Neural crest cell (in vitro differentiated cells): ENCODE measurements around the gene OPRL1. TPM values are rescaled to one million over a fixed set of nuclear protein-coding genes. Genes with fewer than 3 reads are reported as not detected.

Experiments
- DNase-seq: peaks from one replicate; pipeline ENCODE4 v3.0.0; 2021; ENCODE audit warnings: low read depth, mixed read lengths, low spot score
- H3K27ac Mint-ChIP-seq: one replicate; pipeline ENCODE4 v1.8.0; 2021; ENCODE audit warnings: mild to moderate bottlenecking, mixed read lengths; ENCODE audit not compliant: unreplicated experiment
- H3K27me3 Mint-ChIP-seq: 2 replicates; pipeline ENCODE4 v1.8.0; 2021; ENCODE audit warnings: low read depth, mild to moderate bottlenecking, mixed read lengths
- H3K36me3 Mint-ChIP-seq: 2 replicates; pipeline ENCODE4 v1.8.0; 2021; ENCODE audit warnings: low read depth, mild to moderate bottlenecking, mixed read lengths
- H3K4me1 Mint-ChIP-seq: 2 replicates; pipeline ENCODE4 v1.8.0; 2021; ENCODE audit warnings: mixed read lengths
- H3K4me3 Mint-ChIP-seq: one replicate; pipeline ENCODE4 v1.8.0; 2021; ENCODE audit warnings: mild to moderate bottlenecking, mixed read lengths
- H3K9me3 Mint-ChIP-seq: 2 replicates; pipeline ENCODE4 v1.8.0; 2021; ENCODE audit warnings: mixed read lengths
- CTCF ChIP-seq: fragments of 200-600 bp; sonication (generic); conservative IDR thresholded peaks from 2 replicates; pipeline ENCODE4 v1.5.0; 2021; ENCODE audit warnings: antibody characterized with exemption, mild to moderate bottlenecking
- total RNA-seq: library from RNA; stranded (reverse); gene quantifications from 2 replicates; pipeline ENCODE4 v1.2.1, GENCODE V29; 2021

Gene OPRL1
- total RNA-seq, 1 donor from 2014 or later = 0.96 TPM

- H3K4me3 Mint-ChIP-seq = no peak overlapping the region
- peak overlapping the region; percentile 83 for H3K27ac Mint-ChIP-seq
- peaks cover 37% of the 10 kb centered on the region for H3K4me1 Mint-ChIP-seq
- peaks cover 2% of the 10 kb centered on the region for H3K27me3 Mint-ChIP-seq
- peaks cover 3% of the 10 kb centered on the region for H3K36me3 Mint-ChIP-seq
- peaks cover 9% of the 10 kb centered on the region for H3K9me3 Mint-ChIP-seq
- no peak for DNase-seq
- TF ChIP-seq CTCF = no peak
These were observed 63.3 kb downstream of the OPRL1 start for GRCh38 chr20:64143018-64143801.

DNA sequence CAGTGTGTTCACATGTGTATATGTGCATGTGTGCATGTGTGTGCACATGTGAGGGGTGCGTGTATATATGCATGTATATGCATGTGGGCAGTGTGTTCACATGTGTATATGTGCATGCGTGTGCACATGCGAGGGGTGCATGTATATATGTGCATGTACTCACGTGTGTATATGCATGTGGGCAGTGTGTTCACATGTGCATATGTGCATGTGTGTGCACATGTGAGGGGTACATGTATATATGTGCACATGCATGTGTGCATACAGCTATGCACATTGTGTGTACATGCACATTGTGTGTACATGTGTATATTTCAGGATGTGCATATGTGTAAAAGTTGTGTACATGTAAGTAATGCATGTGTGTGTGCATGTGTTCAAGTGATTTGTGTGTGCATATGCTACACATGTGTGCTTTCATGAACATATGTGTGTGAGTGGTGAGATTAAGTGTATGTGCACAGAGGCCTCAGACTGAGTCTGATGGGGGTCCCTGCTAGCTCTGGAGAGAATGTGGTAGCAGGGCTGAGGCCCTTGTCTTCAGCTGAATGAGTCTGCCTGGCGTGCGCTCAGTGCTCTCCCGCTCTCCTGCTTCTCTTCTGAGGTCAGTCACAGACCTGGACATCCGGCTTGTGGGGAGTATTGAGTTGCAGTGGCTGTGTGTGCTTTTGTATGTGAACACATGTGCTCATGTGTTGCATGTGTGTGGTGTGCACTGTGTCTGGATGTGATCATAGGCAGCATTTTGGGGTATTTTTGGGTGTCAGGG, 64.4 kb downstream of the OPRL1 start:
- H3K4me1 Mint-ChIP-seq = peaks cover 37% of the 10 kb centered on the region
- peaks cover 2% of the 10 kb centered on the region for H3K27me3 Mint-ChIP-seq
- H3K36me3 Mint-ChIP-seq = peaks cover 3% of the 10 kb centered on the region
- no peak for DNase-seq
- no peak overlapping the region for H3K27ac Mint-ChIP-seq
- no peak for TF ChIP-seq CTCF
- peaks cover 9% of the 10 kb centered on the region for H3K9me3 Mint-ChIP-seq
- H3K4me3 Mint-ChIP-seq = no peak overlapping the region

DNA sequence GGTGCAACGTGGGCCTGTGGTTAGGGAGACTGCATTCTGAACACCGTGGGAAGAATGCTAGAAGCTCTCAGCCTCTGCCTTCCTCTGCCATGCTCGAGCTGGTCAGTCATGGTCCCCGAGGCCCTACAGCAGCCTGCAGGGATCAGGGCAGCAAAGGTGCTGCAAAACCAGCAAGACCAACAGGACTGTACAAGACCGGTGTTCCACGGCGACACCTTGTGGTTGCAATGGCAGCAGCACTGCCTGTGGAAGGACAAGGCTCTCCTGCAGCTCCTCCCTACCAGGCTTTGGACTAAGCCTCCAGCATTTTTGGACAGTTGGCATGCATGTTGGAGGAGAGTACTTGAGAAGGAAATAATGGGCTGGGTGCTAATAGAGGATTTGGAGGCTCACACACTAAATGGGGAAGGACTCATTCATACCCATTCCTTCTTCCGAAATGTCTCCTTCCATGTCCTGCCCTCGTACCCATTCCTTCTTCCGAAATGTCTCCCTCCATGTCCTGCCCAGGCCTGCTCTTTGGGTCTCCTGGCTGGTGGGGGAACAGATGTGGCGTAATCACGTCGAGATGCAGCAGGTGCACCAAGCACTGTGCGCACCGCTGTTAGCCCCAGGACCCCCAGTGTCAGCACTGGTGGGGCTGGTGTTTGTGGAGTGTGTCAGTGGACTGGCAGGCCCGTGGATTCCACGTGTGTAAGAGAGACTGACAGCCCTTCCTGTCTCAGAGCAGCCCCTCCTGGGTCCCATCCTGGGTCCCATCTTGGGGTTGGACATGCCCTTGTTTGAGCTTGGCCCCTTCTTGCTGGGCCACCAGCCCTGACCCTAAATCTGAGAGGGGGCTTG, 65.8 kb downstream of the OPRL1 start:
- H3K27me3 Mint-ChIP-seq = peaks cover 2% of the 10 kb centered on the region
- no peak overlapping the region for H3K4me3 Mint-ChIP-seq
- peaks cover 9% of the 10 kb centered on the region for H3K9me3 Mint-ChIP-seq
- peaks cover 26% of the 10 kb centered on the region for H3K4me1 Mint-ChIP-seq
- peak; percentile 37 for TF ChIP-seq CTCF
- no peak for DNase-seq
- peaks cover 3% of the 10 kb centered on the region for H3K36me3 Mint-ChIP-seq
- H3K27ac Mint-ChIP-seq = no peak overlapping the region

- no peak for DNase-seq
- H3K27ac Mint-ChIP-seq = no peak overlapping the region
- peaks cover 21% of the 10 kb centered on the region for H3K4me1 Mint-ChIP-seq
- TF ChIP-seq CTCF = no peak
- peaks cover 9% of the 10 kb centered on the region for H3K9me3 Mint-ChIP-seq
- H3K27me3 Mint-ChIP-seq = peaks cover 2% of the 10 kb centered on the region
- peaks cover 3% of the 10 kb centered on the region for H3K36me3 Mint-ChIP-seq
- H3K4me3 Mint-ChIP-seq = no peak overlapping the region
These were observed 66.5 kb downstream of the OPRL1 start for GRCh38 chr20:64146301-64146935.

DNA sequence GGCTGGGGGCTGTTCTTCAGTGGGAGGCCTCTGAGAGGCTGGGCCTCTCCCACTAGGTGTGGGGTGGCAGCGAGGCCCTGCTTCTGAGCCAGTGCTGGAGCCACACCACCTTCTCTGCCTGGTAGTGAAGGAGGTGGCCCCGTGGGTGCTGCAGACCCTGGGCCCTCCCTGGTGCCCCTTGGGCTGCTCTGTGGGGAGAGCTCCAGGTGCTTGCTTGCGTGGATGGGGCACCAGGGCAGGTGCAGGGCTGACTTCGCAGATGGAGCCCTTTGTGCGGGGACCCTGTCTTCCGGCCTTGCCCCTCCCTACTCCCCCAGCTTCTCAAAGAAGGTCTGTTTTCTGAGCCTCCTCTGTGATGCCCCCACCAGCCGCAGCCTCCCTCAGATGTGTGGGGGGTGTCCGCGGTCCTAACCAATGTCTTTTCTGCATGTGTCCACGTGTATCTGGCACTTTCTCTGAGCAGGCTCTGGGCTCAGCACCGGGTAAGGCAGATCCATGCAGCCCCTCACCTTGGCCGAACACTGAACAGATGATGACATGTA, 67.1 kb downstream of the OPRL1 start:
- peaks cover 21% of the 10 kb centered on the region for H3K4me1 Mint-ChIP-seq
- DNase-seq = no peak
- no peak for TF ChIP-seq CTCF
- peaks cover 2% of the 10 kb centered on the region for H3K27me3 Mint-ChIP-seq
- peak overlapping the region; percentile 83 for H3K27ac Mint-ChIP-seq
- peaks cover 9% of the 10 kb centered on the region for H3K9me3 Mint-ChIP-seq
- H3K4me3 Mint-ChIP-seq = no peak overlapping the region
- H3K36me3 Mint-ChIP-seq = peaks cover 3% of the 10 kb centered on the region
